T-helper 1 cell (primary cell): ENCODE results near the gene HMX3.

Experiments used
- DNase-seq, 5 donors: peaks; one replicate each; pipeline ENCODE4 v3.0.0-alpha.2; 2012 to 2020
- total RNA-seq, 4 donors: gene quantifications; one replicate each; lab custom pipeline; 2026; lab: John Stamatoyannopoulos, UW

HMX3 gene
- 0 to 0.71 (median 0.23) reads per million in 4 donors for total RNA-seq

DNA sequence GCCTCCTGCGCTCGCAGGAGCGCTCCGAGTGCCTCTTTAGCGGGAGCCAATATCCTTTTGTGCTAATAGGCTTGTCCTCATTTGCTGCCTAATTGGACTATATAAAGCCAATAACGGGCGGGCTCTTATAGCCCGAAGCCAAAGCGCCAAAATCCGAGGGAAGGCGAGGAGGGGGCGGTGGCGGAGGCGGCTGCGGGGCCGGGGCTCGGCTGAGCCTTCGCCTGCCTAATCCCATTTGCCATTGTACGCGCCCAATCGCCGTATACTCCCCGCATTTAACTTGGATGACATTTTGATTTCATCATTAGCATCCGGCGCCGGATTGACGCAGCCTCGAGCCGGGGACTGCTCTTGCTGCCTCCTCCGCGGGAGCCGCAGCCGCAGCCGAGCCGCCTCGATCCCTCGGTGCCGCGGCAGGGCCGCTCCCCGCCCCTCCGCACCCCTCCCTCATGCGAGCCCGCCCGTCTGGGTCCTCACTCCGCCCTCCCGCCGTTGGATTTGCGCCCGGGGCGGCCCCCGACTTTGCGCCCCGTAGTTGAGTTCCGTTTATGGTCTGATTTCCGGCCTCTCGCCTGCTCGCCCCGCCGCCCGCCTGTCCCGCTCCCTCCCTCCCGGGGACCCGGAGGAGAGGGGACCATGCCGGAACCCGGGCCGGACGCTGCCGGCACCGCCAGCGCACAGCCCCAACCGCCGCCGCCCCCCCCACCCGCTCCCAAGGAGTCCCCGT lies at the start of gene HMX3:
Gene HMX3, plus strand, starts transcription at position 556 of the 727 bp plus-strand sequence. Its CDS starts 81 bp downstream, at position 637.
- DNase-seq, result peak in 1 of 5 donors; percentile 47

DNA sequence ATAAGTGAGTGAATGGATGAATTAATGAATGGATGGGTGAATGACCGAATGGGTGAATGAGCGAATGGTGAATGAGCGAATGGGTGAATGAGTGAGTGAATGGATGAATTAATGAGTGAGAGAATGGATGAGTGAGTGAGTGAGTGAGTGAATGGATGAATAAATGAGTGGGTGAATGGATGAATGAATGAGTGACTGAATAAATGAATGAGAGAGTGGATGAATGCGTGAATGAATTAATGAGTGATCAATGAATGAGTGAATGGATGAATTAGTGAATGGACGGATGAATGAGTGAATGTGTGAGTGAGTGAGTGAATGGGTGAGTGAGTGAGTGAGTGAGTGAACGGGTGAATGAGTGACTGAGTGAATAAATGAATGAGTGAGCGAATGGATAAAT lies 49.5 kb upstream of the HMX3 start:
- no peak for DNase-seq

DNA sequence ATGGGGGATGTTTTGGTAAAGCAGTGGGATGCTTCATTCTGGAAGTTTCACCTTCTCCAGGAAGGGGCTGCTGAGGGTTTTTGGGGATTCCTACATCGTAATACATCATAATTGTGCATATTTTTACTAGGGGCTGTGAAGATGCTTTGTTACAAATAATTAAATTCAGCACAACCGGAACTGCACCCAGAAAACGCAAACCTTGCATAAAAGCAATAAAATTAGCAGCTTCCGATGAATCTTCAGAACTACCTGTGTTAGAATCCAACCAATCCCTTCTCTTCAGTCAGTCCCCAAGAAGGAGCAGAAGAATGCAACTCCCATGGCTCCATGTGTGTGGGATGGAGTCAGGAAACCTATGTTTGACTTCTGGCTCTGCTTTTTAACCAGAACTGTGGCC lies 48.4 kb upstream of the HMX3 start:
- DNase-seq, result no peak

DNA sequence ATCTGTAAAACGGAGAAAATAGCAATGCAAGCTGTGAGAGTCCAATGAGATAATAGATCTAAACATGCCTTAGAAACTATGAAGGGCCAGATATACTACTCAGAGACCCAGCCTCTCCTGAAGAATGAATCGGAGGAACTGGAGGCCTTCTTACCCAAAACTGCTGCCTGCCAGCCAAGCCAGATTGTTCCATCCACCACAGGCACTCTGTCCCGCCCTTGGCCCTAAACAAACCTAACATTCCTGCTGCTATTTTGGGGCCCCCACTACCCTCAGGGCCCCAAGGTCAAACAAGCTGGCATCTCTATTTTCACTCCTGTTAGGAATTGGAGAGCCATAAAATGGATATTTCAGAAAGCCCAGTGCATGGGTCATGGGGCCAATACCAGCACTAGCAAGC lies 48.0 kb upstream of the HMX3 start:
- no peak for DNase-seq

DNA sequence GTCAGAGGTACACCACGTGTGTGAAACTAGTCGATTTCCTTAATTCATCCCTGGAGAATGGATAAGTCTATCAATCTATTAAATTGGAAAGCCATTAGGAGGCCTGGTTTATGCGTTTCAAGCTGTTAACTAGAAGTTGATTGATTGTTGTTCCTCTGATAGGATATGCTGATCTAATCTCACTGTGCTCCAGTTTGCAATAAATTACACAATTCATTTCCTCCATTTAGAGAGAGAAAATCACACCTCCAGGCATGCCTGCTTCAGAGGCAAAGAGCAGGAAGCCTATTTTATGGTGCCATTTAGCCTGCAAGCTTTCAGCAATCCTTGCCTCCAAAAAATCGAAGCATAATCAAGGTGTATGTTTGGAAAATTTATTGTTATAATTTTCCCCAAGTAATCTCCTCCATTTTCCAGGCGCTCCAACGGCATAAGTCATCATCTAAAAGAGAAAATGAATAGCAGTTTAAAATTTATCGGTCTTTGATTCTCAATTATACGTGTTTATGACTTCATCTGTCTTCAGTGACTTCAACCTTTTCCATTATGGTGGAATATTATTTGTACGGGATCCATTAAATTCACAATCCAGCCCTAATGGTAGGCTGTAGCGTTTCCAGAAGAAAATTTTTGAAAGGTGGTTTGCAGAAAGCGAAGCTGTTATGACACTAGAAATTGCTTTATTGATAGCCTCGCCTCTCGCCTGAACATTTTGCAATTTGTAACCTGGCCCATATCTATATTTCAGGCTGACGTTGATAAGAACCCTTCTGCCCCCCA lies 42.9 kb upstream of the HMX3 start:
- no peak for DNase-seq

DNA sequence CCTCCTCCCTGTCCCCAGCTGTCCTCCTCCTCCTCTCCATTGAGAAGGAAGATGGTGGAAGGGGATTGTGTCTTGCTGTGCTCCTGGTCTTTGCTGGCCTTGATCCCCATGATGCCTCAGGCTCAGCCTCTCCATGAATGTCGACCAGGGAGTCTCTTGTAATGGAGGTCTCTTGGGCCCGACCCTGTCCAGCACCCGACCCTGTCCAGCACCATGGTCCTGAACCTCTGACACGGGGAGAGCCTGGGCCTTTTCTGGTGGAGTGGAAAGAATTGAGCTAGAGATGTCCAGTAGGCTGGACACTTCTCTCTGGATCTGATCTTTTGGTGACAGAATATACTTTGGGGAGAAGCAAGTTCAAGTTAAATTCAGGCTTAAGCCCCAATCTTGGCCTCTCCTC lies 42.3 kb upstream of the HMX3 start:
- DNase-seq, result no peak

DNA sequence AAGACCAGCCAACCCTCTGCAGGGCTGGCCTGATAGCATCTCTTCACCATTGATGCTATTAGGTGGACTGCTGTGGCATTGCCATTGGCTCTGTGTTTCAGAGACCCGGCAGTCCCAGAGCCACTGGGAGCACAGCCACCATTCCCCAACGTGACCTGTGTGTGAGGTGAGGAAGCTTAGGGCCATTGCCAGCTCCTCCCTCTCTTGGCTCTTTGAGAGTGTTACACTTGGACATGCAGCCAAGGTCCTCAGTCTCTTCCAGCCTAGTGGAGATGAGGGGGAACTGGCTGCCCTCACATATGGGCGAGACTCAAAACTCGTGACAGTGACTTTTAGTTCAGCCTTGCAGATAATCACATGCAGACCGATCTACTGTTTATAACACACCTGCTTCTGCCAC lies 39.3 kb upstream of the HMX3 start:
- DNase-seq, result no peak

DNA sequence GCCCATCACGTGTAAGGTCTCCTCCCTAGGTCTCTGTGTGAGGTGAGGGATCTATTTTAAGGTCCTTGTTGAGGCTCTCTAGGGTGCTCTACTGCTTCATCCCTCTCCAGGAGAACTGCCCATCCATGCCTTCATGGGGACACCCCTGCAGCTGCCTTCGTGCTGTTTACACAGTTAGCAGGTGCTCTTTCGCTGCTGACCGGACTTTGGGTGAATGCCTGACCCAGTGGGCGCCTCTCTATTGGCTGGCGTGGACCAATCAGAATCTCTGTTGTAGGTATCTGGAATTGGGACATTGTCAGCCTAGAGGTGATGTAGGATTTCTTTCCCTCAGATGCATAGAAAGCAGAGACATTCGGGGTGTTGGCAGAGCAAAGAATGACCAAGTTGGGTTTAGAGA lies 38.7 kb upstream of the HMX3 start:
- no peak for DNase-seq

DNA sequence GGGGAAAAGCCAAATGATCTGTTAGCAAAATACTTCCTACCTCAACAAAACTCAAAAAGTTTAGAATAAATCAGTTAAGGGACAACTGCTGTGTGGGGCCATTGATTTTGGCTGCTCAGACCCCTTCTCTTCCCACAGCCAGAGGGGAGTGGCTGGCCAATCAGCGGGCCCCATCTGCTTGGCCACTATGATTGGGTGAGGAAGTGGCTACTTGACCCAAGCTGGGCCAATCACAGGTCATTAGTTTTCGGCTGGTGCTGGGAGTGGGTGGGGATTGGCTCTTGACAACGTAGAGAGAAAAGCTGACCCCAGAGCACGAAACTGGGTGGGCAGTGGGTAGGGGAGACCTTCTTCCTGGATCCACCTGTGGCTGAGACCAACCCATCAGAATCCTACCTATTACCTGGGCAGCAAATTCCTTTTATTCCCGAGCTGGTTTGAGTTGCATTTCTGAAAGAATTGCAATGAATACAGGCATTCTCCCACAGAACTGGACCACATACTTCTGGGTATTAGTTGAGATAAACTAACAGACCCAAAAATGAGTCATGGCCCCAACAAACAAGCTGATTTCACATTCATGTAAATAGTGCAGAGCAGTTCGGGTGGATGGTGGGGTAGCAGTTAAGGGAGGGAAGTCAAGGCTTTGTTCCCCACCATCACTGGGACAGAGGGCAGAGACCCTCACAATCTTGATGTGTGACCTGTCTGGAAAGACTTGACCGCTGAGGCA lies 35.6 kb upstream of the HMX3 start:
- DNase-seq, result no peak

DNA sequence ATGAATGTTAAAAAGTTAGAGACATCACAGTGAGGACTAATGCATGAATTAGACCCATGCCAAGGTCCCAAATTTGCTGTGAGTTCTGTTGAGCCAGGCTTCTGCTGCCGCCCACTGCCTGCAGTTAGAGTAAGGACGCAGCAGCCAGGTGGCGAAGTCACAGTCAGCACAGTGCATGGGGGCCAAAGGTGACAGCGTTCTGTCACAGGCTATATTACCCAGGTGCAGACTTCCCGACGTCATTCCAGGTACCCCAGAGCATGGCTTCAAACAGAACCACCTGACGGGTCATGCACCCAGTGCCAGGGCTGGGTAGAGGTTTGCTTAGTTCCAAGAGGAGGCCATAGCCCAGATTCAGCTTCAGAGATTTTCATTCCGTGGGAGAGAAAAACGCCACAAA lies 33.9 kb upstream of the HMX3 start:
- DNase-seq, result no peak

DNA sequence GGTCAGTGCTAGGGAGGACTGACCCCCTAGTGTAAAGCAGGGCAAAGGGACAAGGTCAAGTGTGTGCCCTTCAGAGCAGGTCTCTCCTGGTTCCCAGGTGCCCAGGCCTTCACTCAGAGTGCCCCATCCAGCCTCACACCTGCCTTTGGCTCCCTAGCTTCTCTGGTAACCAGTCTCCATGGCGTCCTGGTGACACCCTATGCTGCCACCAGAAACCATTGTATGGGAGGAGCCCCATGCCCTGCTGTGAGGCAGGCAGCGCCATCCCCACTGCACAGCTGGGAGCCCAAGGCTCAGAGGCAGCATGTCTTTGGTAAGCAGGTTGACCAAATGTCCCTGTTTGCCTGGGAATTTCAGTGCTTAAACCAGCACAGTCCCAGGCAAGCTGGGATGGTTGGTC lies 33.1 kb upstream of the HMX3 start:
- DNase-seq, result no peak

DNA sequence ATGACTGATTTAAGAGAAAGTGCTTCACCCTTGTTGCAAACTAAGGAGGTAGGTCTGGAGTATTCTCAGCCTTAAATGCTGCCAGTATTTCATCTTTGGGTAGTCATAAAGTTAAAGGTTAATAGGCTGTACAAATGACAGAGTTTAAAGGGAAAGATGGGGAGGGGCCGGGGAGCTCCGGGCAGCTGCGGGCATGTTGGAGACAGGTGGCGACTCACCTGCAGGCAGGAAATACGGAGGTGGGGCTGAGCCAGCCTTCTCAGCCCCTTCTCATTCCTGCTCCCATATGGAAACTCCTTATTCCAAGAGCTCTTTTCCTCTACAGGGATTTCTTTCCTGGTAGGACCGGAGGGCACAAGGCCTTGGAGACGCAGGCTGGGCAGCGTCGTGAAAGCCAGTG lies 31.8 kb upstream of the HMX3 start:
- no peak for DNase-seq

DNA sequence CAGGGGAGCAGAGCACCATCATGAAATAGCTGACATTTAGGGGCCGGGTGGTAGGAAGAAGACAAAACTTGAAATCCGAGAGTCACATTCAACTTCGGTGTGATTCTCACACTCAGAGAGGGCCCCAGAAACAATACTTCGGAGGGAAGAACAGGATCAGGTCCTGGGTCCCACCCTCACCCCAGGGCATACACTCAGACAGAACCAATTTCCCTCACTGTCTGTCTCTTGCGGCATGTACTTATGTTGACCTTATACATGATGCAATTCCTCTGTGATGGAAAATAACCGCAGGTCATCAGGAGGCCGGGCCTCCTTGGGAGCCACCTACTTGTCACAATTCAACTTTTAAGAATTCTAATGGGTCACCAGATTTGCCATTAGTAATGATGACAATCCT lies 26.3 kb upstream of the HMX3 start:
- no peak for DNase-seq

DNA sequence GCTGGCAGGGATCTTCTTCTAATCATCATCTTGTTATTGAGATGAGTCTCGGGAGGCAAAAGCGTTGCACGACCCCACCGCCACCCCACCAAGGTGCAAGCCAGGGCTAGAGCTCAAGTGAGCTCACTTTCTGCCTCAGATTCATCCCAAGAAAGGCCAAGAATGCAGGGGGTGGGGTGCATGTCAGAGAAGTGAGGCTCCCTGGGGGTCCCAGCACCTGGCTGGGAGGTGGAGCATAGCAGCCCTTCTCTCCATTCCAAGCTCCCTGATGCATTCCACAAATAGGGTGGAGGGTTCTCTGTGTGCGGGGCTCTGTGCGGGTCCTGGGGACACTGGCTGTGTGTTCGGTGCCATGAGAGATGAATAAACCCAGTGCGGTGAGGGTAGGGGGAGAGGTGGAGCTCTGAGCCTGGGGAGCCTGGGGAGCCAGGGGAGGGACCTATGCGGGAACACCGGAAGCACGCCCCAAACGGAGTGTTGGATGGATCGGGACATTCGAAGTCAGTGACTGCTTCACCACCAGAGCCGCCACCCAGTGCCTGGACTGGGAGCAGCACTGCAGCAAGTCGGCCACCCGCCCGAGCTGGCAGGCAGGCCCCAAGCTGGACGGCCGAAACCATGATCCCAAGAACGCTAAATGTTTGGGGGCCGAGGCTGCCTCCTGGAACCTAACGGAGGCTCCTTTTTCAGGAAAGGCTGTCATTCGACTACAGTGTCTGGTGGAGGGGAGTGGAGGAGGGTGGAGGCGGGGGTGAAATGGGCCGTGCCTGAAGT lies 17.9 kb upstream of the HMX3 start:
- no peak for DNase-seq

DNA sequence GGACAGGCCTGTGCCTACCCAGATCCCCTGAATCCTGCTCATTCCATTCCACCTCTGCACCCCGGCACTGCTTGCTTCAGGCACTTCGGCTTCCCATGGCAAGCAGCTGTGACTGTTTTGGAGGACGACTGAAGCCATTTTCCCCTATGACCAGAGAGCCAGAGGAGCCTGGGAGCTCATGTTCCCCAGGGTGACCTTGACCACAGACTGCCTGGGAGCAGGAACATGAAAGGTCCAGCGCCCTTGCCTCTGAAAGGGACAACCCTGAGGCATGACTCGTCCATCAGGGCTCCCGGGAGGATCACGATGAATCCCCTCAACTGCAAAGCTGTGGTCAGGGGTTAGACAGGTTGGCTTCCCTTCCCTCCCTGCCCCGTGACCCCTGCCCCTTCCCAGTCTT lies 16.7 kb upstream of the HMX3 start:
- DNase-seq, result no peak

DNA sequence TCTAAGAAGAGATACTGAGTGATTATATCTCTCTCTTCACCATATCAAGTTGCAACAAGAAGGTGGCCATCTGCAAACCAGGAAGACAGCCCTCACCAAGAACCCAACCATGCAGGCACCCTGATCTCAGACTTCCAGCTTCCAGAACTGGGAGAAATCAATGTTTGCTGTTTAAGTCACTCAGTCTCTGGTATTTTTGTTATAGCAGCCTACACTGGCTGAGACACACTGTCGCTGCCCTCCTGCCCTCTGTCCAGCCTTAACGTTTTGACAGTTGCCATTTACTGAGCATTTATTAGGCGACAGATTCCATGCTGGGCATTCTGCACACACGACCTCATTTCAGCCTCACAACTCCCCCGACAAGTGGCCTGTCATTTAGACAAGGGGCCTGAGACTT lies 9.5 kb upstream of the HMX3 start:
- DNase-seq, result no peak

DNA sequence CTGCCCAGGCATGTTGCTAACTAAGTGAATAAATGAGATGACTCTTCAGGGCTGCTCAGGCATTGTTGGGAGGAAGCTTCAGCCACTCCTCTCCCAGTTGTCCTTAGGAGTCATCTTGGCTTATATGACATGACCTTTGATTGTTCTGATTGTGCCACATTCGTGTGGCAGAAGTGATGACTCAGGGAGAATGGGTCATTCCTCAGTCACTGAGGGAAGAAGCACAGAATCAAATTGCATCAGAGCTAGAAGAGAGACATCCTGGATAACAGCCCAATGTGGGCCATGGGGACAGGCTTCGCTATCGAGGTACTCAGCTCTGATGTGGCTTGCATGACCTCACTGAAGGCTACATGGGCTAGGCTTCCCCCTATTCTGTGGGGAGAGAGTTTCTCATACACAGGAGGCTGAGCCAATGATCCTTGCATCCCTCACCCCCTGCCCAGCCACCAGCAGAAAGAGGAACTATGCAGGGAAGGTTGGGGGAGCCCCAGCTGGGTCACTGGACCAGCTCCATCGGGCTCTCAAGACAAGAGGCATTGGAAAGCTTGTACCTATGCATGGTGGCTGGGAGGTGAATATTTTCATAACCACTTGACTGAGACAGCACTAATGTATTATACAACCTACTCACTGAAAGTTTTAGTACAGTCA lies 6.0 kb upstream of the HMX3 start:
- DNase-seq, result no peak

DNA sequence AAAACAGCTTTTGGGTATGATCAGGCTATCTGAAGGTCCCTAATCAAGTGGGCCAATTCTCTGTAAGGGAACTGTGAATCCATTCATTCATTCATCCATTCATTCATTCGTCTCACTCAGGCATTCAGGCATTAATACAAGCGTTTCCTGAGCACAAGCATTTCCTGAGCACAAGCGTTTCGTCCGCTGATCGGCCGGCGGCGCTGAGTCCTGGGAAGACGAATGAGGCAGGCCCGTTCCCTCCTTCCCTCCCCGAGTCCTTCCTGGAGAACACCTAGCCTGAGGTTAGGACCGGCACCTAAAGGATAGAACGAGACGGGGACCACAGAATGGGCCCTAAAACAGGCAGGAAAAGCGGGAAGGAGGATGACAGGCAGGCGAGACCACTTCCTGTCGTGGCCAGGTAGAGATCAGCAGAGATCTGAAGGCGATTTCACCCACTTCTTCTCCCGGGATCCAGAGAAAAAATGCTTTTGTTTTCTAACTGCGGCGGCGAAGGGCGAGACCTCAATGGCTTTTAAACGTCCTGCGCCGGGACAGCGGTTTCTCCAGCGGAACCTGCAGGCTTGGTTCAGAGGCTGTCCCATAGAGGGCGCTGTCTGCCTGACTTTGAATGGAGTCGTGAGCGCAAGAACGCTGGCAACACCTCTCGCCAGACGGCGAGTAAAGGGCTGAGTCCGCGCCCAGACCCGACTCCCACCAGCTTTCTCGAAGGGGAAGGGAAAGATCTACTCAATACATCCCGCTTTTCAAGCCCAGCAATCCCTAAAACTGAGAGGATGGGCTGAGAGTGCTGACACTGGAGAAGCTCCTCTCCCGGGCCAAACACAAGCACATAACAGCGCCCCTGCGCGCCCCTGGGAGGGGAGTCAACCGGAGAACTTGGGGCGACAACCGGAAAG lies 2.9 kb upstream of the HMX3 start:
- peak; percentile 66 to 86 (median 78) for DNase-seq

DNA sequence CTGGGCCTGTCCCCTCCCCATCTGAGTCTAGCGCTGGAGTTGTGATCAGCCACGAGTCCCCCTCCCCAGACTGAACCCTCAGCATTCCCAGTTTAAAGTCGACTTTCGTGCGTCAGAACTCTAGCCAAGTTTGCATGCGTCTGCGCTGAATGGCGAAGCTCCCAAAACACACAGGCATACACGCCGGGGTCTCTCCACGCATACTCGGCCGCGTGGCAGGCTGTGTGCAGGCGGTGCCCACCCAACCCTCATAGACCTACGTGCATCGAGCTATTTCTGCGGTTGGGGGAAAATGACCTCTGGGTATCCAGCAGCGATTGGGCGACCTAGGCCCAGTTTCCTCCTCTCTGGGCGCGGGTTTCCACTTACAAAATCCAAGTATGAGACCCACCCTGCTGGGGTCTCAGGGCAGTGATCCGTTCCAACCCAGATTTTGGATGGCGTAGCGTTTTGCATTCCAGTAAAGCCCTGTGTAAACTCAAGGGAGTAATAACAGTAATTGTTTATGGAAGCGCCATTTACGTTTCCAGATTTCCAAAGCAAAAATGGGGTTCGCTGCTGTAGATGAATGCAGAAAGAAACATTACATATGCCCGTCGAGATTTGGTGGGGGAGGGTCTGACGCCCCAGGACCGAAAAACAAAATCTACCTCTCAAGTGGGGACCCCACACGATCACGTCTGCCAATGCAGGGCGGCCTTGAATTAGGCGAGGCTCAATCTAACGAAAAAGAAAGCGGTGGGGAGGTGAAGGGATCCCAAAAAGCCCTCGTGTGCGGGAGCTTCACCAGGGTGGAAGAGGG lies 2.0 kb upstream of the HMX3 start:
- DNase-seq, result no peak

DNA sequence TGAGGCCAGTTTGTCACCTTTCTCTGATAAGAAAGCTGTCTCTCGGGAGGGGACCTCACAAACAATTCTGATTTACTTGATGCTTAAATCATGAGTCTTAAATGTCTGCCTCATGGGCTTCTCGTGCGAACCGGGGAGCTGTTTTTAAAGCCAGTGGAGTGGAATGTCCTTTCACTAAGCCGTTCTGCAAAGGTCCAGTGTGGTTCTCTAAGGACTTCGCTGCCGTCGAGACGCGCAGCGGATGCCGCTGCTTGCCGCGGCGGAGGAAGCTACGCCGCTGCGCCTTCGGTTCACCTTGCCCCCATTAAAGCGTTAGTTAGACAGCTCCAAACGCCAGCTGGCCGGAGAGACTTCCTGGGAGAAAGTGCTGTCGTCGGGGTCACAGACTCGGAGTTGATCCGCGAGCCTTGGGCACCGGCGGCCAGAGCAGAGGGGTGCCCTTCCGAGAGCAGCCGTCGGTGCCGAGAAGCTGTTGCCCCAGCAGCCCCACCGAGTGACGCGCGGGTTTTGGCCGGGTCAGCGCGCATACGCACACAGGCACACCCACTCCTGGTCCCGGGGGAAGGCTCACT lies 1.3 kb upstream of the HMX3 start:
- no peak for DNase-seq
